ENCODE results near the gene UBE2L6.

GRCh38 chr11:57585301-57585700 is 17.8 kb upstream of the UBE2L6 start:
- TF ChIP-seq POLR2A (IDR thresholded peaks at IDR 0.05) (no peak), CTCF (IDR thresholded peaks at IDR 0.05) (no peak), POLR2AphosphoS5 (IDR thresholded peaks at IDR 0.05; ENCODE audit: insufficient read depth in 1 of 2, low read depth in 1 of 2) (no peak)

All from vagina (tissue), 2 donors.